OCI-LY1 (cell line): Measurements from ENCODE around the gene ZNF627.

Experiments
- H2AFZ ChIP-seq: fragments of 200-600 bp; sonication (generic), shearing (Covaris generic); 2 replicates; pipeline ENCODE4 v1.6.0; 2014; ENCODE audit warnings: antibody characterized with exemption, mild to moderate bottlenecking, low read length
- H3F3A ChIP-seq: fragments of 200-600 bp; sonication (generic), shearing (Covaris generic); 2 replicates; pipeline ENCODE4 v1.6.0; 2014; ENCODE audit warnings: mild to moderate bottlenecking, antibody characterized with exemption, low read length, moderate library complexity; ENCODE audit not compliant: insufficient read depth
- H3K27ac ChIP-seq: fragments of 200-600 bp; sonication (generic); 2 replicates; pipeline ENCODE4 v1.5.1; 2014; ENCODE audit warnings: low read length, mixed run types, mild to moderate bottlenecking, low read depth; ENCODE audit not compliant: poor library complexity, severe bottlenecking
- H3K27me3 ChIP-seq: fragments of 200-600 bp; sonication (generic); 2 replicates; pipeline ENCODE4 v1.6.0; 2014; ENCODE audit warnings: antibody characterized with exemption, mild to moderate bottlenecking, low read length, moderate library complexity; ENCODE audit not compliant: insufficient read depth
- H3K36me3 ChIP-seq: fragments of 200-600 bp; sonication (generic); 2 replicates; pipeline ENCODE4 v1.6.1; 2014; ENCODE audit warnings: mild to moderate bottlenecking, antibody characterized with exemption, low read length, moderate library complexity, mixed read lengths; ENCODE audit not compliant: insufficient read depth
- H3K4me1 ChIP-seq: fragments of 200-600 bp; sonication (generic); 2 replicates; pipeline ENCODE4 v1.5.1; 2014; ENCODE audit warnings: mild to moderate bottlenecking, low read length, moderate library complexity; ENCODE audit not compliant: insufficient read depth, severe bottlenecking
- H3K4me2 ChIP-seq: fragments of 200-600 bp; sonication (generic), shearing (Covaris generic); 2 replicates; pipeline ENCODE4 v1.6.1; 2014; ENCODE audit warnings: low read length
- H3K4me3 ChIP-seq: fragments of 200-600 bp; sonication (generic); 2 replicates; pipeline ENCODE4 v1.5.1; 2014; ENCODE audit warnings: low read length, low read depth, mild to moderate bottlenecking, mixed read lengths; ENCODE audit not compliant: poor library complexity, severe bottlenecking
- H3K79me2 ChIP-seq: fragments of 200-600 bp; shearing (Covaris generic); 2 replicates; pipeline ENCODE4 v1.6.1; 2016; ENCODE audit warnings: mixed run types, low read length, mixed read lengths; ENCODE audit not compliant: insufficient read depth
- H3K9ac ChIP-seq: fragments of 200-600 bp; sonication (generic), shearing (Covaris generic); 2 replicates; pipeline ENCODE4 v1.6.1; 2014; ENCODE audit warnings: mild to moderate bottlenecking, low read length, mixed read lengths
- H3K9me2 ChIP-seq: fragments of 200-600 bp; sonication (generic), shearing (Covaris generic); 2 replicates; pipeline ENCODE4 v1.6.1; 2014; ENCODE audit warnings: low read depth, mild to moderate bottlenecking, low read length, mixed read lengths
- H3K9me3 ChIP-seq: fragments of 200-600 bp; shearing (Covaris generic); 2 replicates; pipeline ENCODE4 v1.6.1; 2014; ENCODE audit warnings: low read length, mixed read lengths
- H4K20me1 ChIP-seq: fragments of 200-600 bp; sonication (generic), shearing (Covaris generic); 2 replicates; pipeline ENCODE4 v1.6.0; 2016; ENCODE audit warnings: mild to moderate bottlenecking, low read length; ENCODE audit not compliant: insufficient read depth
- CTCF ChIP-seq: fragments of 200-600 bp; sonication (generic), shearing (Covaris generic); IDR thresholded peaks from 2 replicates; pipeline ENCODE4 v1.5.1; 2017; ENCODE audit warnings: mild to moderate bottlenecking, antibody characterized with exemption, low read length, moderate library complexity, mixed read lengths
- EZH2 ChIP-seq: fragments of 200-600 bp; sonication (generic), shearing (Covaris generic); IDR thresholded peaks from 2 replicates; pipeline ENCODE4 v1.8.0; 2017; ENCODE audit warnings: borderline replicate concordance, mixed run types, mild to moderate bottlenecking, antibody characterized with exemption, low read length, moderate library complexity, mixed read lengths

The ZNF627 gene

GRCh38 chr19:11652056-11652455 is 54.8 kb downstream of the ZNF627 start:
- Histone ChIP-seq H3K4me1 (no peaks in the 10 kb centered on the region), H2AFZ (no peak overlapping the region), H3K4me2 (no peak overlapping the region), H3K27me3 (no peaks in the 10 kb centered on the region), H3K9me2 (no peaks in the 10 kb centered on the region), H3K9ac (no peak overlapping the region), H3K4me3 (no peak overlapping the region), H3K79me2 (no peaks in the 10 kb centered on the region), H3K27ac (no peak overlapping the region), H3F3A (no peaks in the 10 kb centered on the region), H4K20me1 (no peaks in the 10 kb centered on the region), H3K9me3 (peaks cover 25% of the 10 kb centered on the region), H3K36me3 (peaks cover 36% of the 10 kb centered on the region)
- TF ChIP-seq EZH2 (no peak), CTCF (no peak)

GRCh38 chr19:11652492-11652891 is 55.2 kb downstream of the ZNF627 start:
- no peak overlapping the region for H3K27ac ChIP-seq
- no peaks in the 10 kb centered on the region for H4K20me1 ChIP-seq
- no peak overlapping the region for H3K9ac ChIP-seq
- H3K9me2 ChIP-seq: no peaks in the 10 kb centered on the region
- H3K9me3 ChIP-seq: peaks cover 25% of the 10 kb centered on the region
- no peaks in the 10 kb centered on the region for H3K4me1 ChIP-seq
- peaks cover 36% of the 10 kb centered on the region for H3K36me3 ChIP-seq
- TF ChIP-seq EZH2 (no peak), CTCF (no peak)
- H2AFZ ChIP-seq: no peak overlapping the region
- H3K4me2 ChIP-seq: no peak overlapping the region
- no peaks in the 10 kb centered on the region for H3K27me3 ChIP-seq
- H3F3A ChIP-seq: no peaks in the 10 kb centered on the region
- H3K4me3 ChIP-seq: no peak overlapping the region
- H3K79me2 ChIP-seq: no peaks in the 10 kb centered on the region

GRCh38 chr19:11656535-11656934 is 59.3 kb downstream of the ZNF627 start:
- no peaks in the 10 kb centered on the region for H4K20me1 ChIP-seq
- H3K4me2 ChIP-seq: no peak overlapping the region
- no peak overlapping the region for H3K9ac ChIP-seq
- no peak overlapping the region for H3K4me3 ChIP-seq
- H2AFZ ChIP-seq: no peak overlapping the region
- H3F3A ChIP-seq: no peaks in the 10 kb centered on the region
- H3K36me3 ChIP-seq: peaks cover 25% of the 10 kb centered on the region
- no peak overlapping the region for H3K27ac ChIP-seq
- no peaks in the 10 kb centered on the region for H3K27me3 ChIP-seq
- H3K79me2 ChIP-seq: no peaks in the 10 kb centered on the region
- no peaks in the 10 kb centered on the region for H3K4me1 ChIP-seq
- H3K9me3 ChIP-seq: peaks cover 20% of the 10 kb centered on the region
- H3K9me2 ChIP-seq: no peaks in the 10 kb centered on the region
- TF ChIP-seq EZH2 (no peak), CTCF (no peak)
